Measurements from ENCODE around the gene GNG8. TPM values are rescaled to one million over a fixed set of nuclear protein-coding genes. Genes with fewer than 3 reads are reported as not detected.

Gene GNG8
- total and polyA plus RNA-seq, 10 donors, result not detected

GRCh38 chr19:46614114-46614722 is 21.8 kb downstream of the GNG8 start:
- Histone ChIP-seq H3K27me3 (replicated peaks in 1 of 7) (no peaks in the 10 kb centered on the region), H3K36me3 (peaks cover 0 to 18% (median 10%) of the 10 kb centered on the region in 6 donors), H3K4me1 (peaks cover 36 to 95% (median 59%) of the 10 kb centered on the region in 6 donors), H3K4me3 (no peak overlapping the region), H3K9me3 (no peaks in the 10 kb centered on the region), H3K27ac (no peak overlapping the region)
- intact Hi-C loops (cut with DNase I; ENCODE audit: low total_unique reads), result loop anchor here (5.0 kb wide), 1 partner anchor 48 kb away; the partner anchor contains the start of gene DACT3
- WGBS, 5 donors, result 12 to 18% (median 13%) methylated on average over 12 of the region's 12 CpGs
- no peak for TF ChIP-seq POLR2A (IDR thresholded peaks at IDR 0.05)
- TF ChIP-seq POLR2AphosphoS5 (IDR thresholded peaks at IDR 0.05), result peak in 1 of 3 donors; percentile 41
- TF ChIP-seq, protein P1, sequence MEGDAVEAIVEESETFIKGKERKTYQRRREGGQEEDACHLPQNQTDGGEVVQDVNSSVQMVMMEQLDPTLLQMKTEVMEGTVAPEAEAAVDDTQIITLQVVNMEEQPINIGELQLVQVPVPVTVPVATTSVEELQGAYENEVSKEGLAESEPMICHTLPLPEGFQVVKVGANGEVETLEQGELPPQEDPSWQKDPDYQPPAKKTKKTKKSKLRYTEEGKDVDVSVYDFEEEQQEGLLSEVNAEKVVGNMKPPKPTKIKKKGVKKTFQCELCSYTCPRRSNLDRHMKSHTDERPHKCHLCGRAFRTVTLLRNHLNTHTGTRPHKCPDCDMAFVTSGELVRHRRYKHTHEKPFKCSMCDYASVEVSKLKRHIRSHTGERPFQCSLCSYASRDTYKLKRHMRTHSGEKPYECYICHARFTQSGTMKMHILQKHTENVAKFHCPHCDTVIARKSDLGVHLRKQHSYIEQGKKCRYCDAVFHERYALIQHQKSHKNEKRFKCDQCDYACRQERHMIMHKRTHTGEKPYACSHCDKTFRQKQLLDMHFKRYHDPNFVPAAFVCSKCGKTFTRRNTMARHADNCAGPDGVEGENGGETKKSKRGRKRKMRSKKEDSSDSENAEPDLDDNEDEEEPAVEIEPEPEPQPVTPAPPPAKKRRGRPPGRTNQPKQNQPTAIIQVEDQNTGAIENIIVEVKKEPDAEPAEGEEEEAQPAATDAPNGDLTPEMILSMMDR (IDR thresholded peaks at IDR 0.05 in 8 of 11, conservative IDR thresholded peaks at IDR 0.05 in 3 of 11), result peak; percentile 83 to 96 (median 92)
- DNase-seq, result peak; percentile 93

DNA sequence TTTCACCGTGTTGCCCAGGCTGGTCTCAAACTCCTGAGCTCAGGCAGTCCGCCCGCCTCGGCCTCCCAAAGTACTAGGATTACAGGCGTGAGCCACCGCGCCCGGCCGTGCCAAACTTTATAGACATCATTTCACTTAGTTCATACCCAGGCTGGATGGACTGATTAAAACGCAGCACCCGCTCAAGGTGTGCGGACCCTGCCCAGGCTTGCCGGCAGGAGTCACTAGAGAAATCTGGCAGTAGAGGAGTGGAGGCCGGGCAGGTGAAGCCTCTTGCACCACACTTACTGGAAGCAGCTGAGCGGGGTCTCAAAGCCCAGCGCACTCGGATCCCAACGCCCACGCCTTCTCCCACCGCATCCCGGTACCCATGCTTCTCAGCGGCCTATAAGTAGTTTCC is 22.5 kb downstream of the GNG8 start:
- Histone ChIP-seq H3K27me3 (replicated peaks in 1 of 7) (no peaks in the 10 kb centered on the region), H3K4me1 (peaks cover 30 to 95% (median 52%) of the 10 kb centered on the region in 6 donors), H3K9me3 (no peaks in the 10 kb centered on the region), H3K27ac (no peak overlapping the region), H3K36me3 (peaks cover 0 to 25% (median 17%) of the 10 kb centered on the region in 6 donors), H3K4me3 (no peak overlapping the region)
- peak; percentile 59 for DNase-seq
- TF ChIP-seq POLR2AphosphoS5 (IDR thresholded peaks at IDR 0.05) (no peak), POLR2A (IDR thresholded peaks at IDR 0.05) (no peak)
- TF ChIP-seq, protein P1 (IDR thresholded peaks at IDR 0.05 in 8 of 11, conservative IDR thresholded peaks at IDR 0.05 in 3 of 11), result no peak
- 91 to 94% (median 92%) methylated on average over 21 to 22 of the region's 22 CpGs for WGBS, 5 donors
- intact Hi-C loops (cut with DNase I; ENCODE audit: low total_unique reads), result loop anchor here (5.0 kb wide), 1 partner anchor 49 kb away; the partner anchor contains the start of gene DACT3

GRCh38 chr19:46611776-46612175 is 24.2 kb downstream of the GNG8 start:
- Histone ChIP-seq H3K4me1 (peaks cover 22 to 78% (median 37%) of the 10 kb centered on the region in 6 donors), H3K4me3 (no peak overlapping the region), H3K27ac (peak overlapping the region in 7 of 8 donors; percentile 26 to 70 (median 57)), H3K9me3 (no peaks in the 10 kb centered on the region), H3K27me3 (replicated peaks in 1 of 7) (no peaks in the 10 kb centered on the region), H3K36me3 (peaks cover 4 to 42% (median 34%) of the 10 kb centered on the region in 6 donors)
- DNase-seq, result peak; percentile 72
- 34 to 59% (median 53%) methylated on average over 6 of the region's 6 CpGs for WGBS, 5 donors
- intact Hi-C loops (cut with DNase I; ENCODE audit: low total_unique reads), result loop anchor here (5.0 kb wide), 1 partner anchor 51 kb away; the partner anchor contains the start of gene DACT3
- TF ChIP-seq POLR2AphosphoS5 (IDR thresholded peaks at IDR 0.05) (no peak), POLR2A (IDR thresholded peaks at IDR 0.05) (no peak)
- TF ChIP-seq, protein P1 (IDR thresholded peaks at IDR 0.05 in 8 of 11, conservative IDR thresholded peaks at IDR 0.05 in 3 of 11), result no peak

All from spleen (tissue), 11 donors.